ENCODE measurements around the gene ACOT8.
"Not testable (repeated sequence)": the region's sequence is repeated elsewhere in the genome, so short reads cannot be mapped to it uniquely, and the experiment has no call there.

ACOT8 gene

GRCh38 chr20:45852326-45852725 is 4.9 kb downstream of the ACOT8 start:
- DNase-seq (ENCODE audit: low read depth) = no peak

- no peak for DNase-seq (ENCODE audit: low read depth)
These were observed 5.7 kb downstream of the ACOT8 start for GRCh38 chr20:45851501-45851900.

DNA sequence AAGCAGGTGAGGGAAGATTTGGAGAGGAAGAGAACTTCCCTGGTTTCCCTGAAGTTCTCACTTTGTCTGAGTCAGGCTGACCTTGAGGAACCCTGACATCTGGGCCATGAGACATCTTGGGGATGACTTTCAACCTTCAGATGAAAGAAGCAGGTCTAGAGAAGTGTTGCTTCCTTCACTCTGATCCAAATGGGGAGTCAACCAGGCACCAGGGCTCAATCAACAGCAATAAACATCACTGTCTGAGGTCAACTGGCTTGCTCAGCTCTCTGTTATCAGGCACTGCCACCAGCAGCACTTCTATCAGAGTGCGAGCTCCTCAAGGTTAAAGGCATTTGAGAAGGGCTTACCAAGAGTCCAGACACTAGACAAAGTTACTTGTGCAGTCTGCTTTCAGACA is 6.3 kb downstream of the ACOT8 start:
- DNase-seq (ENCODE audit: low read depth) = no peak

DNA sequence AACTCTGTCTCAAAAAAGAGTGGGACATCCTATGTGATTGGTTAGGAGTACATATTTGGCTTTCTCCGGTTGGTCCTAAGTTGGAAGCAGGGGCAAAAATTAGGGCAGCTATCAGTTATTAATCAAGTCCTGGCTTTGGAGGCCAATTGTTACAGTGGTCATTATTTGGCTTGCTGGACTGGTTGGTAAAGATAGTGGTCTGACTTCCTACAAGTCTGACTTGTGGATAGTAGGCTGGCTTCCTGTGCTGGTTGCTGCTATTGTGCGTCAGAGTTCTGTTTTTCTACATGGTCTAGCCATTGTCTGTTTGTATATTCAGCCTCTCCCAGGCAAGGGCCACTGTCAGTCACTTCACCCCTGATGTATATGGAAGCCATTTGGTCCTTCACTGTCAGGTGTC is 7.0 kb downstream of the ACOT8 start:
- no peak for DNase-seq (ENCODE audit: low read depth)

DNA sequence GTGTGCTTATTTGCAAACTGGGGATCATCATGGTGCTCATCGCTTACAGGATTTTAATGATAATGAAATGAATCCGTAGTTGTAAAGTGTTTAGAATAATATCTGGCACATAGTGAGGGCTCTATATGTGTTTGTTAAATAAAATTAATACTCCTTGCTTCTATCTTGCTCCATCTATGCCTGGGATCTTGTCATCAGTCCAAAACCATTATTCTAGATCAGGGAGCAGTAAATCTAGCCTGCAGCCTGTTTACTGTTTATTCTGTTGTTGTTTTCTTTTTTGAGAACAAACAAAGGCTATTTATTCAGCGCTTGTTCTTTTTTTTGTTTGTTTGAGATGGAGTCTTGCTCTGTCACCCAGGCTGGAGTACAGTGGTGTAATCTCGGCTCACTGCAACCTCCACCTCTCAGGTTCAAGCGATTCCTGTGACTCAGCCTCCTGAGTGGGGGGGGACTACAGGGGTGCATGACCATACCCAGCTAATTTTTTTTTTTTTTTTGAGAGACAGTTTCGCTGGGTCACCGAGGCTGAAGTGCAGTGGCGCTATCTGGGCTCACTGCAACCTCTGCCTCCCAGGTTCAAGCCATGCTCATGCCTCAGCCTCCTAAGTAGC is 8.1 kb downstream of the ACOT8 start:
- no peak for DNase-seq (ENCODE audit: low read depth)

DNA sequence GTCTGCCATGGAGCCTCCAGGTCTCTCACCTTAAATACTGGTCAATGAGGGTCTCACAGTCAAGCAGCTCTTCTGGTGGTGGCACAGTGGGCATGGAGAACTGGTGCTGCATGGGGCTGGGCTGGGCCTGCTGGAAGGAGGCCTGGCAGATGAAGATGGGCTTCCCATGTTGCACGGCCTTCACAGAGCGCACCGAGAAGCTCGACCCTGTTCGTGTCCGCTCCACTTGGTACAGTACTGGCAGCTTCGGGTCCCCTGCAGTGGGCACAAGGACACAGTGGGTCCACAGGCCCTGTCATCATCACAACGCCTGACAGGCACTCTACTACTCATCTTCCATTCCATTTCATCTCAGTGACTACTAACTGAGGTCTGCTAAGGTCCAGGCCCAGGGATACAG is 8.8 kb downstream of the ACOT8 start:
- no peak for DNase-seq (ENCODE audit: low read depth)

- no peak for DNase-seq (ENCODE audit: low read depth)
These were observed 11.7 kb downstream of the ACOT8 start for GRCh38 chr20:45845452-45845851.

GRCh38 chr20:45843506-45843905 is 13.7 kb downstream of the ACOT8 start:
- DNase-seq (ENCODE audit: low read depth) = no peak

DNA sequence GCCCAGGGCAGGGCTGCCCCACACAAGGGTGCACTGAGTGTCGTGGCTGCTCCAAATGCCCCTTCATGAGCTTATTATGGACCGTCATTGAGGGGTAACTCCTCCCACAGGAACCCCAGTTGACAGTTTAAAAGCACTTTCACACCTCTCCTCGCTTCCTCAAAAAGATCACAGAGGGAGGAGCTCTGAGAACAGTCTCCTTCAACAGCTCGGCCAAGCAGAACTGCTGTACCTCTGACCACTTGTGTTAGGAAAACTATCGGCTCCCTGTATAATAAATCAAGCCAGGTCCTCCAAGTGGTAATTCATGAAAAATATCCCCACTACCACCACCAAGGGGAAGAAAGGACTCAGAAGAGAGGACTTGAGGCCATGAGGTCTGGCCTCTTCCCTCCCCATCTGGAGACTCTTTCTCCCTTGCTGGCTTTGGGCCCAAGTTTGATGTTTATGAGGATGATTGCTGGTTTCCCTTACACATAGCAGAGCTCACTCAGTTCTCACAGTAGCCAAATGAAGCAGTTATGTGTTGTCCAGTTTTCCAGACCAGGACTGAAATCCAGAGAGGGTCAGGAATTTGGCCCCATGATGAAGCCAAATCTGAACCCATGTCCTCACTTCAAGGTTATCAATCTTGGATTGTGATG is 14.9 kb downstream of the ACOT8 start:
- peak; percentile 75 for DNase-seq (ENCODE audit: low read depth)

DNA sequence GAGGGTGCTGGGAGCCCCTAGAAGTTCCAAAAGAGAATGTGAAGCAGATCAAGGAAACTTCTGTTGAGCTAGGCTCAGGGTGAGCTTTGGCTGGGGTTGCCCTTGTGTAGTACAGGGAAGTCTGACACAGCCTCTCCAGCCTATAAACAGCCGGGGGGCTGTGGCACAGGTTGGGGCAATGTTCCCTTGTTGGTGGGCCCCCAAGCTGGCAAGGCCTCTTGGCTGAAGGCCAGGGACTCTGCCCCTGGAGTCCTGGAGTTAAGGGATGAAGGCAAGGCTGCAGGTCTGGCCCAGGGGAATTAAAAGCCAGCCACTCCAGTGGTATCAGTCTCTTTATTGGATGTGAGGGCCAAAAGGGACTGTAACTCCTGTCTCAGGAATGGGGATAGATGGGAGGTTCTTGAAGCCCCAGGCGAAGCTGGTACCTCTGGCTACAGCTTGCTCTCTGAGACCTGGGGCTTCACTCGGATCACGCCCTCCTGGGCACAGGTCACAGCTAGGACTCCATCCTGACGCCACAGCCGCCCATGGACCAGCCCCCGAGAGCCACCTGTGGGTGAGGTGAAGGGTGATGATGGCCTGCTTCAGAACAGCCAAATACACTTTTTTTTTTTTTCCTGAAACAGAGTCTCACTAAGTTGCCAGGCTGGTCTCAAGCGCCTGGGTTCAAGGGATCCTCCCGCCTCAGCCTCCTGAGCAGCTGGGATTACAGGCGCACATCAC is 15.6 kb downstream of the ACOT8 start:
- no peak for DNase-seq (ENCODE audit: low read depth)

DNA sequence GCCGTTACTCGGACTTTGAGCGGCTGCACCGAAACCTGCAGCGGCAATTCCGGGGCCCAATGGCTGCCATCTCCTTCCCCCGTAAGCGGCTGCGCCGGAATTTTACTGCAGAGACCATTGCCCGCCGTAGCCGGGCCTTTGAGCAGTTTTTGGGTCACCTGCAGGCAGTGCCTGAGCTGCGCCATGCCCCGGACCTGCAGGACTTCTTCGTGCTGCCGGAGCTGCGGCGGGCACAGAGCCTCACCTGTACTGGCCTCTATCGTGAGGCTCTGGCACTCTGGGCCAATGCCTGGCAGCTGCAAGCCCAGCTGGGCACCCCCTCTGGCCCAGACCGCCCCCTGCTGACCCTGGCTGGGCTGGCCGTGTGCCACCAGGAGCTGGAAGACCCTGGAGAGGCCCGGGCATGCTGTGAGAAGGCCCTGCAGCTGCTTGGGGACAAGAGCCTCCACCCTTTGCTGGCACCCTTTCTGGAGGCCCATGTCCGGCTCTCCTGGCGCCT is 16.4 kb downstream of the ACOT8 start:
- DNase-seq (ENCODE audit: low read depth) = no peak

- no peak for DNase-seq (ENCODE audit: low read depth)
These were observed 20.4 kb downstream of the ACOT8 start for GRCh38 chr20:45836841-45837240.

DNA sequence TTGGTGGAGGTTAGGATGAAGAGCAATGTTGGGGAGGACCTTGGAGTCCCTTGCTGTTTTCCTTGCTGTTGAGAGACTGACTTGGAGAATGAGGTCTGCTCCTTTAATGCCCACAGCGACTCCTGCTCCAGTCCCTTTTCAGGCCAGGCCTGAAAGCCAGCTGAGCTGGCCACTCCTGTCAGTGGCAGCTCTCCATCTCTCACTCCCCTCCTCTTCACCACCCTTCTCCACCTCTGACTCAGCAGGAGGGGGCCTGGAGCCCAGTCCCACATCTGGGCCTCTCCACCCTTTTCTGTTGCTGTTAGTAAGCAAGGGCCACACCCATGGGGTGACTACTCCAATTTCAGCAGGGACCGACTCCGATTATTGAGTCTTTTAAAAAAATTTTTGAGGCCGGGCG is 21.4 kb downstream of the ACOT8 start:
- DNase-seq (ENCODE audit: low read depth) = peak; percentile 66

DNA sequence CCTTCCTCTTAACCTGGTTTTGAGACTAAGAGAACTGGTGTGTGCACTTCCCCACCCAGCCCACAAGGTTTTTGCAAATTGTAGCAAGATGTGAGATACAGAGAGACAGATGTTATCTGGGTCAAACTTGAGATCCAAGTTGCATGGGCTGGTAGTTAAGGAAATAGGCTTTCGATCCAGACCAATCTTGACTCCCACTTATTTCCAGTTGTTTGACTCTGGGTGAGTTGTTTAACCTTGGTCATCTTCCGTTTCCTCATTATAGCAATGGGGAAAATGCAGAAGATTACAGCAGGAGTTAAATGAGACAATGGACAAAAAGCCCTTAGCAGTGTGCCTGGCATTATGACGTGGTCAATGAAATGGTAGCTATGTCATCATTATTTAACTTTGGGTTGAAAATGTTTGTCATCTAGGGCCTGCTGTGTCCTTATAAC is 21.8 kb downstream of the ACOT8 start:
- no peak for DNase-seq (ENCODE audit: low read depth)

DNA sequence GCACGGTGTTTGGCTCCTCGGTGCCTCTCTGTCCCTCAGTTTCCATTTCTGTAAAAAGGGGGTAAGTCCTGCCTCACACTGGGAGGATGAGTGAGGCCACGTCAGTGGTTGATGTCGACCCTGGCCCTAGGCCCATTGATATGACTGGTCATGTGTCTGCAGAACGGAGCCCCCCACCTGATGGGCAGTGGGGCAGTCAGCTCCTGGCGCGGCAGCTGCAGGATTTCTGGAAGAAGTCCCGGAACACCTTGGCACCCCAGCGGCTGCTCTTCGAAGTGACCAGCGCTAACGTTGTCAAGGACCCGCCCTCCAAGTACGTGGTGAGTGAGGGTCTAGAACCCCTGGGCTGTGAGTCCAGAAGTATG is 22.4 kb downstream of the ACOT8 start:
- DNase-seq (ENCODE audit: low read depth) = no peak

GRCh38 chr20:45833883-45834796 is 23.1 kb downstream of the ACOT8 start:
- peak; percentile 75 for DNase-seq (ENCODE audit: low read depth)

DNA sequence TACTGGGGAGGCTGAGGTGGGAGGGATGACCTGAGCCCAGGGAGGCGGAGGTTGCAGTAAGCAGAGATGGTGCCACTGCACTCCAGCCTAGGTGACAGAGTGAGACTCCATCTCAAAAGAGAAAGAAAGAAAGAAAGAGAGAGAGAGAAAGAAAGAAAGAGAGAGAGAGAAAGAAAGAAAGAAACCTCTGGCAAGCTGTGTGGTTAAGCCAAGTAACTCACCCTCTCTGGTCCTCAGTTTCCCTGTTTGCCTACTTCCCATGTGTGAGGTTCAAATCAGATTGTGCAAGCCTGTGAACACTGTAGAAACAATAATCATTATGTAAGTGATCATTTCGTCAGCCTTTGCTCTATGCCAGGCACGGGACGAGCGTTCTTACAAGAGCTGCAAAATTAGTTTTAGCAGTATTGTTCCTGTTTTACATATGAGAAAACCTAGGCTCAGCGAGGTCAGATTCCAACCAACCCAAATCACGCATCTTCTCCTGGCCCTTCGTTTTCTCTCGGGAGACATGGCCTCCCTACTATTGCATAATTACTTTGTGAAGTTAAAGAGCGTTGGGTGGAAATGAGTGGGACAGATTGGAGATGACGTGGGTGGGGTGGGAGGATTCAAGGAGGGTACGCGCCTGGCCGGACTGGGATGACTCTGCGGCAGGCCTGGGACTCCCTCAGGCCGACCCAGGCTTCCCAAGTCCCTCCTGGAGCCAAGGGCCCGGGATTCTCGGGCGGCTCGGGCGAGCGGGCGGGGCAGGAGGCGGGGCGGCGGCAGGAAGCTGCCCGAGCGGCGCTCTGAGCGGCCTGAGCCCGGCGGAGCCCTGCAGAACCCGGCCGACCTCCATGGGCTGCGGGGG is 23.9 kb downstream of the ACOT8 start, which contains the start of gene SNX21:
SNX21 (plus strand) TSS at position 770 of the 853 bp plus-strand sequence. CDS start 121 bp downstream, outside the sequence.
- DNase-seq (ENCODE audit: low read depth) = peak; percentile 97

DNA sequence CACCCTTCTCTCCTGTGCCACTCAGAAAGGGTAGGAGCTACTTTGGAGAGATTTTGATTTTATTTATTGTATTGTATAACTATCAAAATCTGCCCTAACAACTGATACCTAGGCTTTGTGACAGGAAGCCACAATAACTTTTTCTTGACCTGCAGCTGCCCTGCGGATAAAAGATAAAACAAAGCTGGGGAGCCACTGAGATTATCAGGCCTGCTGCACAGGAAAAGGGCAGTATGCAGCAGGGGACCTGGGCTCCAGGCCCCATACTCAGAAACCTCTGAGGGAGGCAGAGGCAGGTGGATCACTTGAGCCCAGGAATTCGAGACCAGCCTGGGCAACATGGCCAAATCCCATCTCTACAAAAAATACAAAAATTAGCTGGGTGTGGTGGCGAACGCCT is 24.6 kb downstream of the ACOT8 start:
- no peak for DNase-seq (ENCODE audit: low read depth)

DNA sequence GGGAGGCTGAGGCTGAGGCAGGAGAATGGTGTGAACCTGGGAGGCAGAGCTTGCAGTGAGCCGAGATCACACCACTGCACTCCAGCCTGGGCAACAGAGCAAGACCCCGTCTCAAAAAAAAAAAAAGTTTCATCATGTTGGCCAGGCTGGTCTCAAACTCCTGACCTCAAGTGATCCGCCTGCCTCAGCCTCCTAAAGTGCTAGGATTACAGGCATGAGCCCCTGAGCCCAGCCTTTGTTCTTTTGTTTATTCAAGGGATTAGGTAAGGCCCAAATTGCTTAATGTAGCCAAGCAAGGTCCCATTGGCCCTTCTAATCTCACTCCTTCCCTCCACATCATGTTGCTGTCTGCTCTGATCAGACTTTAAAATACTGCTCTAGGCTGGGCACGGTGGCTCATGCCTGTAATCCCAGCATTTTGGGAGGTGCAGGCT is 27.5 kb downstream of the ACOT8 start:
- DNase-seq (ENCODE audit: low read depth) = not testable (repeated sequence)

GRCh38 chr20:45828589-45828988 is 28.6 kb downstream of the ACOT8 start:
- DNase-seq (ENCODE audit: low read depth) = peak; percentile 63

GRCh38 chr20:45827712-45828111 is 29.5 kb downstream of the ACOT8 start:
- DNase-seq (ENCODE audit: low read depth) = no peak

All from EH (cell line).